ENCODE results near the gene MT1H.
"Not testable (repeated sequence)": the region's sequence is repeated elsewhere in the genome, so short reads cannot be mapped to it uniquely, and the experiment has no call there.

Gene MT1H

DNA sequence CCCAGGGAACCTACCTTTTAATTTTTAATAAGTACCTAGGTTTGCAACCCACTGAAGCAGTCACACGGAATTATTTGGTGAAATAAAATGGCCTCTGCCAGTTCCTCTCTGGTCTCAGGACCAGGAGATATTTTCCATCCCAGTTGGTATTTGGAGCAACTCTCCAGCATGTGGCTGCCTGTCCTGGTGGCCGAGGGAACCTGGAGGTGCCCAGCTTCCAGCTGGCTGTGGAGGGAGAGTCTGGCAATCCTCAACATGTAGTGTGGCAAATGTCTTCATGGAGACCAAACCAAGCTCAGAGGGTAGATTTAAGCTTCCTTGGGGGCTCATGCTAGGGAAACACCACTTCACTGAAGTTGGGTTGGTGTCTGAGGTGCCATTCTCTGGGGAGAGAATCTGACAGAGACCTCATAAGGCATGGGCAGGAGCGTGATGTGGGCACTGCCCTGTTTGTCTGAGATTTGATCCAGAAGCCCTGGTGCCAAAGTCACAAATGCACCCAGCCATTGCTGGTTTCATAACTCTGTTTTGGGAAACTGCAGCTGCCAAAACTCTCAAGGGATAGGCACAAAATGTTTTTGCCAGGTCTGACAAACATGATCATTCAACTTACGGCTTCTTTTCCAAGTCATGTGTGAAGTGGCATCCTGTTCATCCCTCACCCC is 15.4 kb downstream of the MT1H start:
- DNase-seq (ENCODE audit: low read depth in 2 of 2) = no peak

DNA sequence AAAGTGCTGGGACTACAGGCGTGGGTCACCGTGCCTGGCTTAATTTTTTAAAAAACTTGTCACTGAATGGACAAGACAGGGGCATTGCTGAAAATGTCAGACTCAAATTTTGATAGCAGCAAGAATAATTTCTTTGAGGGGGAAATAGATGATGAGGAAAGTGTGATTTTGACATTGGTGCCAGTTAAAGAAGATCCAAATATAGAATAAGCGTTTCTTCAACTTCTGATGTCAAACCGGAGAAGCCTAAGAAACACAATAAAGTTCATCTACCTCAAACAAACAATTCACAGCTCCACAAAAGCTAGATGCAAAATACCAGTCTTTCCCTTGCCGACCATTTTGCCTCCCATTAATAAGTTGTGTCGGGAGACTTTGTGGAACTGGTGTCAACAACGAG is 17.1 kb downstream of the MT1H start:
- no peak for DNase-seq (ENCODE audit: low read depth in 2 of 2)

DNA sequence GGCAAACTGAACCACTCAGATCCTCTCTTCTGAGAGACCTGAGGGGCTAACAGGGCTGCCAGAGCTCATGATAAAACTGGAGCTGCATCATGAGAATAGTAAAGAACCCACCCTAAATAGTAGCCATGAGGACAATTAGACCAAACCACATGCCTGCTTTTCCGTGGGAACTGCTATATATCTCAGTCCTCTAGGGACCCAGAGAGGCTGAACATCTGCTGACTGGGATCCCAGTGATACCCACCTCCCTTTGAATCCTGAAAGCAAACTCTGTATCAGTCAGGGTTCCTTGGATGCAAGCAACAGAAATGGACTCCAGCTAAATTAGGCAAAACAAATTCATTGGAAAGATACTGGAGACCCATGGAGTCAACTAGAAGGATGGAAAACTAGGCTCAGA is 19.1 kb downstream of the MT1H start:
- DNase-seq (ENCODE audit: low read depth in 2 of 2) = no peak

DNA sequence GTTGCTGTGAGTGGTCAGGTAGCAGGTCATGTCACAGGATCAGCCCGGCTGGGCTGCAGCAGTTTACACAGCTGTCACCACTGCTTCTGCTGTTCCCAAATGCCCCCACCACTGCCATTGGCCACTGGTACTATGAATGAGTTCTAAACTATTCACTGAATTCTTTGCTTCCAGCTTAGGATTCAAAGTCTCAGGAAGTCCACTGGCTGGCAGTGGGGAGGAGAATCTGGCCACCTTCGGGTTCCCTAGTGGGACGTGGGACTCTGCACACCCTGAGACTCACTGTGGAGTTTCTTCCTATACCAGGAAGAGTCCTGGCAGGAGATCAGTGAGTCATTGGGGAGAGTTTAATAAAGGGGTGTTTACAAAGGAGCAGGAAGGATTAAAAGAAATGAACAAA is 19.6 kb downstream of the MT1H start:
- DNase-seq (ENCODE audit: low read depth in 2 of 2) = no peak

DNA sequence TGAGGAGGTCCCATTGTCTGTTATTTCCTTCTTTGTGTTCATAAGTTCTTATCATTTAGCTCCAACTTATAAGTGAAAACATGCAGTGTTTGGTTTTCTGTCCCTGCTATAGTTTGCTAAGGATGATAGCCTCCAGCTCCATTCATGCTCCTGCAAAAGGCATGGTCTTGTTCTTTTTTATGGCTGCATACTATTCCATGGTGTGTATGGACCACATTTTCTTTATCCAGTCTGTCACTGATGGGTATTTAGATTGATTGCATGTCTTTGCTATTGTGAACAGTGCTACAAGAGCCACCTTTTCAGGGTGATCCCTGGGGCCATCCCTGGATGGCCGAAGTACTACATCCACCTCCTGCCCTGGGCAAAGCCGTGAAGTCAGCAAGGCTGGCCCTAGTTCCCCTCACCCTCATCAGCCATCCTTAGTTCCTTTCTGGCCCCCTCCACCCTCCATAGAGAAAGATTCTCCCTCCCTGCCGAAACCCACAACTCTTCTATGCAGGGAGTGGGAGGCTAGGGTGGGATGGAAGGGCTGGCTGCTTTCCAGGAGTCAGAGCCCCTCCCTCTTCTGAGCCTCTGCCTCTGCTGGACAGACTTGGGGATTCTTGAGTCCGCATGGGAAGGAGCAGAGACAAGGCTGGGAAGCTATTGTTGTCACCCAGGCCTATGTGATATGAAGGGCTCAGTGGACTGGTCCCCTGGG is 21.0 kb downstream of the MT1H start:
- DNase-seq (ENCODE audit: low read depth in 2 of 2) = no peak

DNA sequence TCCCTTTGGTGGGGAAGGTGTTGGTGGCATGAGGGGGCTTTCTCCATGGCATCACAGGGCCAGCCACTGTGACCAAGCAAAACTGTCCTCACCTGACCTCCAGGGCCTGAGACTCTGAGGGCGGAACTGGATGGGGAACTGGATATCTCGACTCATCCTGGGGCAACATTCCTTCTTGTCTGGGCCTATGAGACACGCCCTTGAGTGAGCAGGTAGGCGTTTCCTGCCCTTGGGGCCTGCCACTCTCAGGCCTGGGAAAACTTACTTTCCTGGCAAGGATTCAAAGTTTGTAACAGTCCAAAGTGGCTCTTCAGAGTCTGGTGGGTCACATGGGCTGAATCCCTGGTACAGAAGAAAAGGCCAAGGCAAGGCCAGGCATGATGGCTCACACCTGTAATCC is 22.3 kb downstream of the MT1H start:
- no peak for DNase-seq (ENCODE audit: low read depth in 2 of 2)

- DNase-seq (ENCODE audit: low read depth in 2 of 2) = no peak
These were observed 25.6 kb downstream of the MT1H start for GRCh38 chr16:56695246-56695645.

GRCh38 chr16:56697456-56698155 is 28.0 kb downstream of the MT1H start:
- no peak for DNase-seq (ENCODE audit: low read depth in 2 of 2)

DNA sequence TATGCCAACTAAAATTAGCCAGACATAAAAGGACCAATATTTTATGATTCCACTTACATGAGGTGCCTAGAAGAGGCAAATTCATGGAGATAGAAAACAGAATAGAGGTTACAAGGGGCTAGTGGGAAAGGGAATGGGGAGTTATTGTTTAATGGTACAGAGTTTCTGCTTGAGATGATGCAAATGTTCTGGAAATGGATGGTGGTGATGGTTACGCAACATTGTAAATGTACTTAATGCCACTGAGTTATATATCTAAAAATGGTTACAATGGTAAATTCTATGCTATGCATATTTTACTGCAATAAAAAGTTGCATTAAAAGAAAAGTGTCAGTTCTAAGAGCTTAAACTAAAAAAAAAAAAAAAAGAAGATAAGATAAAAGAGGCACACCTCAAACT is 30.6 kb downstream of the MT1H start:
- no peak for DNase-seq (ENCODE audit: low read depth in 2 of 2)

DNA sequence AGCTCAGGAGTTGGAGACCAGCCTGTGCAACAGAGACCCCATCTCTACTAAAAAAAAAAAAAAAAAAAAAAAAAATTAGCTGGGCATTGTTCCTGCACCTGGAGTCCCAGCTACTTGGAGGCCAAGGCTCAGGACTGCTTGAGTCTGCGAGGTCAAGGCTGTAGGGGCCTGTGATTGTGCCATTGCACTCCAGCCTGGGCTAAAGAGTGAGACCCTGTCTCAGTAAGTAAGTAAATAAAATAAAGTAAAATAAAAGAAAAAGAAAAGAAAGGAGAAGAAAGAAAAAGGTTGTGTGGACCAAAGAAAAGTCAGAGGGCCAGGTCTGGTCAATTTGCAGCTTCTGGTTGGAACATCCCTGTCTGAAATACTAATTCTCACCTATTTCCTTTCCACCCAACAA is 31.0 kb downstream of the MT1H start:
- DNase-seq (ENCODE audit: low read depth in 2 of 2) = no peak

GRCh38 chr16:56701534-56701933 is 31.9 kb downstream of the MT1H start:
- DNase-seq (ENCODE audit: low read depth in 2 of 2) = no peak

DNA sequence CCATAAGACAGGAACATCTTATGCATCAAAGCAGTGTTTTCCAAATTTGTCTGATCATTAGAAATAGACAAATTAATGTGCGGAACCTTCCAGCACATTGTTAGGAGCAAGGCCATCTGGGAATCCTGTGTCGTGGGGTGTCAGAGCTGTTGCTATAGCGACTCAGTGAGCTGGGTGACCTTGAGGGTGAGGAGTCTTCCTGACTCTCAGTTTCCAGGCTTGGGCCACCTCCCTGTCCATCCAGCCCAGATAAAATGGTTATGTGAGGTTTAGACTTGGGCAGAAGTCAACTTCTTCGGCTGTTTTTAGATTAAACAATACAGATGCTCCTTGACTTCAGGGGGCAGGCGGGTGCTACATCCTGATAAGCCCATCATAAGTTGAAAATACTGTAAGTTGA is 33.2 kb downstream of the MT1H start:
- DNase-seq (ENCODE audit: low read depth in 2 of 2) = no peak

DNA sequence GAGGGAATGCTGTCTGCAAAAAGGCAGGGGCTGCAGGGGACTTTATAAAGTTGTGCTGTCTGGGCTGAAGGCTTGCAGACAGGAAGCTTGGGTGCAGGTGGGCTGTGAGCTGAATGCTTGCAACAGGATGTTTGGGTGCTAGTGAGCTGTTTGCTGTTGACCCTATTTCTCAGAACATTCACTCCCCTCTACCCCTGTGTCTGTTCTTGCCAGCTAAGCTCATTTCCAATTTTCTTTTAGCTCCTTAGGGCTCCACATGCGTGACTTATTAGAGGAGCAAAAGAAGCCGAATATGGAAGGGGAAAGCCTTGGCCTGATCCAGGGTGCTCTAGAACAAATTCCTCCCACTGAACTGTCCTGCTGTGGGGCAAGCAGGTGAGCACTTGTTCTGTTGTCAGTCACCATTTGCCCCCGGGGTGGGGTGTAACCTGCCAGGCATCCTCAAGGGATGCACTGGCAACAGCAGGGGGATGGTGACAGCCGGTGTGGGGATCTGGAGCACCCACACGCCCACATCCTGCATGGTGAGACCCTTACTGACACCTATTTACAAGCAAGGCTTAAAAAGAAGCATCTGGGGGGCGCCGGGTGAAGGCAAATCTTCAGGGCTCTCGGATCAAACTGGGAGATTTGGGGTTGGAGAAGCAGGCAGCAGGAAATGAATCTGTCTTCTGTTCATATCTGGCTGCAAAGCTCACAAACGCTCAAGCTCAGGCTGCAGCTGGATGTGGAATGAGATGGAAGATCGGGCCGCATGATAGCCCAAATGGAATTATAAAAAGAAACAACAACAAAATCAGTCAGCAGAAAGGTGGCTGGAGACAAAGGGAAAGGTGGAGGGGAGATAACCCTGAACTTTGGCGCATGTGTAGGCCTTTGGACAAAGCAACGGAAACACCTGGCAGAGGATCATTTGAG is 39.2 kb downstream of the MT1H start:
- no peak for DNase-seq (ENCODE audit: low read depth in 2 of 2)

DNA sequence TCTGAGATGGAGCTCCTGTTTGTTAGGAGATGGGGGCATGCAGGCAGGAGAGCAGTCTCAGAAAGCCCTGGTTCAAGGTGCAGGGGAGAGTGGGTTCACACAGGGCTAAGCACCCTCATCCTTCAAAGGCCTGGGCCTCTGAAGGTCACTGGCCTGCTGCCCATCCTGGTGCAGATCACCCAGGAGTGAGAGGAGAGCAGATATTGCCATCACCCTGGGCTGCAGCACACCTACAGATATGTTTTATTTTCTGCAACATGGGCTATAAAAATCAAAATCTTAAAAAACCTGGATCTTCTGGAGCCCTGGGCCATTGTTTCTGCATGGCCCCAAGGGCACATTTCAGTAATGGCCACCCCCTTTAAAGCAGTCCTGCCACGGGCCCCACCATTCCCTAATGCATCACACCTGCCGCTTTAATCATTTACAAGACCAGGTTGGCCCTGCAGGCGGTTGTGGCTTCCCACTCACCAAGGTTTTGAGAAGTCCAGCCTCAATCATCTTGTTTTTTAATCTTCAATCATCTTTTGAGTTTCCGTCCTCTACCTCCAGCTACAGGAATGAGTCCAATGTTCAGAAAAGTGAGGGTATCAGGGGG is 39.9 kb downstream of the MT1H start:
- no peak for DNase-seq (ENCODE audit: low read depth in 2 of 2)

GRCh38 chr16:56710181-56710737 is 40.6 kb downstream of the MT1H start:
- no peak for DNase-seq (ENCODE audit: low read depth in 2 of 2)

DNA sequence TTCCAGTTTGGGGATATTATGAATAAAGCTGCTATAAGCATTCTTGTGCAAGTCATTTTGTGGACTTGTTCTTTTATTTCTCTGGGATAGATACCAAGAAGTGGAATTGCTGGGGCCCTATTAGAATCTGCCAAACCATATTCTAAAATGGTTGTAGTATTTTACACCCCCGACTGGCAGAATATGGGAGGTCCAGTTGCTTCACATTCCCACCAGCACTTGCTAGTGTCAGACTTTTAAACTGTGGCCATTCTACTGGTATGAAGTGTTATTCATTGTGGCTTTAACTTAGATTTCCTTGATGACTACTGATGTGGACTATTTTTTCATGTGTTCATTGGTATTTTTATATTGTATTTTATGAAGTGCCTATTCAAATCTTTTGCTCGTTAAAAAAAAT is 42.2 kb downstream of the MT1H start:
- no peak for DNase-seq (ENCODE audit: low read depth in 2 of 2)

- no peak for DNase-seq (ENCODE audit: low read depth in 2 of 2)
These were observed 44.2 kb downstream of the MT1H start for GRCh38 chr16:56713794-56714193.

- no peak for DNase-seq (ENCODE audit: low read depth in 2 of 2)
These were observed 45.5 kb downstream of the MT1H start for GRCh38 chr16:56715126-56715525.

DNA sequence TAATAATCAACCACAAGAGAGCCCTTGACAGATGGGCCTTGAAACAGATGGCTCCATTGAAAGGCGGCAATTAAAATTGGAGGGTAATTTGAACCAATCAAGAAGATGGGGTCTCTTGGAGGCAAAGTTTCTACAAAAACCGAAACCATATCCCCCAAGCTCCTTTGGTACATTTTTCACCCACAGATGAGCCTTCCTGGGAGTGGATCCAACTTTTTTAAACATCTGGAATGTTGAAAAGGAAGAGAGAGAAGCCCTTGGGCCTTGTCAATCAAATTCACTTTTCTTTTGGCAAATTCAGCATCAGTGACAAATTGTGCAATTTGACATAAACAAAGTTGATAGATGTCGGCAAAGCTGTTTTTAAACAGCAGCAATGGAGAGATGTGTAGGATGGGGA is 47.1 kb downstream of the MT1H start:
- no peak for DNase-seq (ENCODE audit: low read depth in 2 of 2)

- DNase-seq (ENCODE audit: low read depth in 2 of 2) = not testable (repeated sequence)
These were observed 47.9 kb downstream of the MT1H start for GRCh38 chr16:56717532-56717931.

All from stimulated activated CD4-positive, alpha-beta T cell treated with anti-CD3 and anti-CD28 coated beads, Interleukin-15, amount 100 ng/mL, for 48 hours (primary cell).